H9 (cell line): ENCODE measurements around the gene CARD8. TPM values are rescaled to one million over a fixed set of nuclear protein-coding genes. Genes with fewer than 3 reads are reported as not detected.

Experiments
- DNase-seq: peaks from one replicate; pipeline ENCODE4 v3.0.0-alpha.2; 2017
- H2AFZ ChIP-seq: one replicate; pipeline ENCODE4 v1.6.1; 2013; ENCODE audit warnings: mild to moderate bottlenecking, low read length, control low read depth, moderate library complexity
- H2AK5ac ChIP-seq: 2 replicates; pipeline ENCODE4 v1.6.1; 2013; ENCODE audit warnings: low read length, control low read depth, mixed read lengths; ENCODE audit not compliant: insufficient read length
- H2BK120ac ChIP-seq: one replicate; pipeline ENCODE4 v1.6.1; 2013; ENCODE audit warnings: low read depth, mild to moderate bottlenecking, low read length, control low read depth, inconsistent platforms; ENCODE audit not compliant: poor library complexity, severe bottlenecking
- H2BK12ac ChIP-seq: 2 replicates; pipeline ENCODE4 v1.6.1; 2013; ENCODE audit warnings: low read length, control low read depth, mixed read lengths, low read depth; ENCODE audit not compliant: insufficient read length
- H2BK15ac ChIP-seq: 2 replicates; pipeline ENCODE4 v1.6.1; 2013; ENCODE audit warnings: low read depth, low read length, control low read depth
- H2BK20ac ChIP-seq: one replicate; pipeline ENCODE4 v1.6.1; 2013; ENCODE audit warnings: low read depth, mild to moderate bottlenecking, low read length, control low read depth, inconsistent platforms; ENCODE audit not compliant: poor library complexity, severe bottlenecking
- H2BK5ac ChIP-seq: 2 replicates; pipeline ENCODE4 v1.6.1; 2013; ENCODE audit warnings: low read length, control low read depth, mixed read lengths; ENCODE audit not compliant: insufficient read length
- H3K14ac ChIP-seq: 2 replicates; pipeline ENCODE4 v1.6.1; 2013; ENCODE audit warnings: low read length, control low read depth; ENCODE audit not compliant: insufficient read depth
- H3K18ac ChIP-seq: 2 replicates; pipeline ENCODE4 v1.6.1; 2013; ENCODE audit warnings: low read depth, mild to moderate bottlenecking, mixed read lengths, low read length, control low read depth; ENCODE audit not compliant: insufficient read length
- H3K23ac ChIP-seq: 2 replicates; pipeline ENCODE4 v1.6.1; 2013; ENCODE audit warnings: low read length, control low read depth, mixed read lengths, low read depth; ENCODE audit not compliant: insufficient read length
- H3K23me2 ChIP-seq: 2 replicates; pipeline ENCODE4 v1.6.1; 2013; ENCODE audit warnings: low read depth, mild to moderate bottlenecking, mixed read lengths, low read length, control low read depth; ENCODE audit not compliant: insufficient read length, poor library complexity, severe bottlenecking
- H3K27ac ChIP-seq: 2 replicates; pipeline ENCODE4 v1.5.1; 2013; ENCODE audit warnings: low read length, control low read depth, mixed read lengths, low read depth; ENCODE audit not compliant: insufficient read length
- H3K27me3 ChIP-seq: 2 replicates; pipeline ENCODE4 v1.6.1; 2013; ENCODE audit warnings: low read length, control low read depth, inconsistent platforms; ENCODE audit not compliant: insufficient read depth
- H3K4ac ChIP-seq: 2 replicates; pipeline ENCODE4 v1.6.1; 2013; ENCODE audit warnings: low read depth, mild to moderate bottlenecking, control low read depth, inconsistent platforms, low read length, moderate library complexity
- H3K4me1 ChIP-seq: 2 replicates; pipeline ENCODE4 v1.6.1; 2013; ENCODE audit warnings: low read length, control low read depth, inconsistent platforms; ENCODE audit not compliant: insufficient read depth
- H3K4me2 ChIP-seq: 2 replicates; pipeline ENCODE4 v1.6.1; 2013; ENCODE audit warnings: low read length, control low read depth, mixed read lengths; ENCODE audit not compliant: insufficient read length, insufficient read depth
- H3K56ac ChIP-seq: 2 replicates; pipeline ENCODE4 v1.6.1; 2013; ENCODE audit warnings: low read depth, mild to moderate bottlenecking, mixed read lengths, low read length, control low read depth; ENCODE audit not compliant: insufficient read length
- H3K79me1 ChIP-seq: 2 replicates; pipeline ENCODE4 v1.6.1; 2013; ENCODE audit warnings: low read depth, mild to moderate bottlenecking, moderate library complexity, low read length, control low read depth, inconsistent platforms; ENCODE audit not compliant: insufficient read depth, poor library complexity, severe bottlenecking
- H3K79me2 ChIP-seq: 2 replicates; pipeline ENCODE4 v1.6.1; 2013; ENCODE audit warnings: low read length, control low read depth, inconsistent platforms; ENCODE audit not compliant: insufficient read depth
- H3K9ac ChIP-seq: 2 replicates; pipeline ENCODE4 v1.6.1; 2013; ENCODE audit warnings: low read length, control low read depth, mixed read lengths; ENCODE audit not compliant: insufficient read length; ENCODE audit errors: extremely low read depth
- H3K9me3 ChIP-seq: one replicate; pipeline ENCODE4 v1.6.1; 2013; ENCODE audit warnings: low read depth, low read length, inconsistent platforms; ENCODE audit not compliant: control insufficient read depth
- H3T11ph ChIP-seq: one replicate; pipeline ENCODE4 v1.6.1; 2013; ENCODE audit warnings: mild to moderate bottlenecking, low read length, control low read depth, inconsistent platforms
- H4K20me1 ChIP-seq: one replicate; pipeline ENCODE4 v1.6.1; 2013; ENCODE audit not compliant: control insufficient read depth, insufficient read length, insufficient read depth
- H4K5ac ChIP-seq: 2 replicates; pipeline ENCODE4 v1.6.1; 2013; ENCODE audit warnings: low read depth, mild to moderate bottlenecking, mixed read lengths, low read length, control low read depth; ENCODE audit not compliant: insufficient read length
- H4K8ac ChIP-seq: replicated peaks from 2 replicates; pipeline ENCODE4 v1.6.1; 2013; ENCODE audit warnings: low read length, control low read depth, mixed read lengths, low read depth; ENCODE audit not compliant: insufficient read length
- H4K91ac ChIP-seq: 2 replicates; pipeline ENCODE4 v1.6.1; 2013; ENCODE audit warnings: low read depth, mild to moderate bottlenecking, moderate library complexity, mixed read lengths, low read length, control low read depth; ENCODE audit not compliant: insufficient read length
- H3K27ac Mint-ChIP-seq, 3 experiments: 2 replicates in 2 of 3; 3 replicates in 1 of 3; pipeline ENCODE4 v1.8.0; 2020 to 2021; ENCODE audit warnings: mixed read lengths in 3 of 3, mild to moderate bottlenecking in 1 of 3, moderate library complexity in 1 of 3
- H3K27me3 Mint-ChIP-seq: 2 replicates; pipeline ENCODE4 v1.8.0; 2021; ENCODE audit warnings: low read depth, mild to moderate bottlenecking, moderate library complexity, mixed read lengths
- H3K36me3 Mint-ChIP-seq, 3 experiments: 2 replicates in 2 of 3; 3 replicates in 1 of 3; pipeline ENCODE4 v1.8.0; 2020 to 2021; ENCODE audit warnings: low read depth in 3 of 3, mixed read lengths in 3 of 3; ENCODE audit not compliant: insufficient read depth in 1 of 3
- H3K4me1 Mint-ChIP-seq, 2 experiments: 2 replicates each; pipeline ENCODE4 v1.8.0; 2020; ENCODE audit warnings: mixed read lengths in 2 of 2
- H3K4me3 Mint-ChIP-seq, 2 experiments: 2 replicates in 1 of 2; 3 replicates in 1 of 2; pipeline ENCODE4 v1.8.0; 2020 to 2021; ENCODE audit warnings: mild to moderate bottlenecking in 2 of 2, mixed read lengths in 2 of 2, moderate library complexity in 1 of 2
- H3K9me3 Mint-ChIP-seq, 2 experiments: 2 replicates in 1 of 2; 3 replicates in 1 of 2; pipeline ENCODE4 v1.8.0; 2020; ENCODE audit warnings: mild to moderate bottlenecking in 2 of 2, mixed read lengths in 2 of 2, moderate library complexity in 1 of 2
- WGBS: extraction: QIAGEN DNeasy Blood & Tissue Kit; methylation state at CpG from one replicate; pipeline ENCODE4 v1.1.7; 2013; ENCODE audit warnings: missing lambda C conversion rate, low lambda C conversion rate, mixed read lengths; ENCODE audit not compliant: insufficient read length; ENCODE audit errors: extremely low coverage; 5-methylcytosine and 5-hydroxymethylcytosine counted together
- total RNA-seq: library from RNA; stranded (reverse); gene quantifications from 2 replicates; pipeline ENCODE4 v1.2.1, GENCODE V29; 2021
- TF ChIP-seq, protein P1 (sequence below): fragments of 200-600 bp; sonication (generic); conservative IDR thresholded peaks from 3 replicates; pipeline ENCODE4 v1.8.0; 2021; ENCODE audit warnings: antibody characterized with exemption, mild to moderate bottlenecking

The CARD8 gene
- total RNA-seq, 1 experiment from 2014 or later = 21.0 TPM

DNA sequence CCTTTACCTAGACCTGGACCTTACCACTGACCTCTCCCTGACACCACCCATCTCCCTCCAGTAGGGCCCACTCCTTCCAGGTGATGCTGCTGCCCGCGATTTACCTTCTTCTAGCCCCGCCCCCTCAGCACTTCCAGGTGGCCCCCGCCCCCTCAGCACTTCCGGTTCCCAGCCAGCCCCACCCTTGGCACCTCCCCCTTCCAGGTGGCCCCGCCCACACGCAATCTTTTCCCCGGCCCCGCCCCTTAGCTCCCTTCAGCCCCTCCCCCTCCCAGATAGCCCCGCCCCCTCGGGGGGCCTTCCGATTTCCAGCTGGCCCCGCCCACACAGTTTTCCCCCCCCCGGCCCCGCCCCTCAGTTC, 86.2 kb downstream of the CARD8 start:
- no peaks in the 10 kb centered on the region for H3K9me3 ChIP-seq
- no peak overlapping the region for H3K4ac ChIP-seq
- no peak overlapping the region for H3K23ac ChIP-seq
- H4K20me1 ChIP-seq = no peaks in the 10 kb centered on the region
- H2BK12ac ChIP-seq = no peak overlapping the region
- Mint-ChIP-seq H3K4me1 (peaks cover 13 to 17% of the 10 kb centered on the region in 2 experiments), H3K36me3 (peaks cover 23 to 37% (median 32%) of the 10 kb centered on the region in 3 experiments; a peak in 6 of 7 replicates), H3K27ac (peak overlapping the region; percentile 99 to 100 (median 99); a peak in 5 of 7 replicates), H3K4me3 (peak overlapping the region; percentile 96 to 98), H3K27me3 (no peaks in the 10 kb centered on the region; the same call in 1 of the 2 replicates), H3K9me3 (no peaks in the 10 kb centered on the region)
- H2BK20ac ChIP-seq = no peak overlapping the region
- no peak overlapping the region for H4K5ac ChIP-seq
- H3K56ac ChIP-seq = no peak overlapping the region
- no CpG with 5 or more reads among the region's 15 CpGs for WGBS
- peak overlapping the region; percentile 93 for H3K4me2 ChIP-seq
- H2BK5ac ChIP-seq = no peak overlapping the region
- H4K8ac ChIP-seq = no peak overlapping the region
- peak; percentile 93 for DNase-seq
- no peaks in the 10 kb centered on the region for H3K27me3 ChIP-seq
- no peak overlapping the region for H4K91ac ChIP-seq
- no peak overlapping the region for H2AFZ ChIP-seq
- no peak overlapping the region for H2AK5ac ChIP-seq
- no peaks in the 10 kb centered on the region; the same call in 1 of the 2 replicates for H3K4me1 ChIP-seq
- H3K14ac ChIP-seq = no peak overlapping the region
- no peak overlapping the region for H3T11ph ChIP-seq
- H3K79me2 ChIP-seq = peaks cover 15% of the 10 kb centered on the region; the same call in 1 of the 2 replicates
- peak overlapping the region; percentile 85 for H3K9ac ChIP-seq
- H3K79me1 ChIP-seq = peaks cover 6% of the 10 kb centered on the region
- TF ChIP-seq, protein P1, sequence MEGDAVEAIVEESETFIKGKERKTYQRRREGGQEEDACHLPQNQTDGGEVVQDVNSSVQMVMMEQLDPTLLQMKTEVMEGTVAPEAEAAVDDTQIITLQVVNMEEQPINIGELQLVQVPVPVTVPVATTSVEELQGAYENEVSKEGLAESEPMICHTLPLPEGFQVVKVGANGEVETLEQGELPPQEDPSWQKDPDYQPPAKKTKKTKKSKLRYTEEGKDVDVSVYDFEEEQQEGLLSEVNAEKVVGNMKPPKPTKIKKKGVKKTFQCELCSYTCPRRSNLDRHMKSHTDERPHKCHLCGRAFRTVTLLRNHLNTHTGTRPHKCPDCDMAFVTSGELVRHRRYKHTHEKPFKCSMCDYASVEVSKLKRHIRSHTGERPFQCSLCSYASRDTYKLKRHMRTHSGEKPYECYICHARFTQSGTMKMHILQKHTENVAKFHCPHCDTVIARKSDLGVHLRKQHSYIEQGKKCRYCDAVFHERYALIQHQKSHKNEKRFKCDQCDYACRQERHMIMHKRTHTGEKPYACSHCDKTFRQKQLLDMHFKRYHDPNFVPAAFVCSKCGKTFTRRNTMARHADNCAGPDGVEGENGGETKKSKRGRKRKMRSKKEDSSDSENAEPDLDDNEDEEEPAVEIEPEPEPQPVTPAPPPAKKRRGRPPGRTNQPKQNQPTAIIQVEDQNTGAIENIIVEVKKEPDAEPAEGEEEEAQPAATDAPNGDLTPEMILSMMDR = peak; percentile 24; the same call in 1 of the 3 replicates
- H2BK15ac ChIP-seq = no peak overlapping the region
- peaks cover 7% of the 10 kb centered on the region for H3K23me2 ChIP-seq
- H3K27ac ChIP-seq = no peak overlapping the region
- no peak overlapping the region for H3K18ac ChIP-seq
- H2BK120ac ChIP-seq = no peak overlapping the region
